HepG2 (cell line): Measurements from ENCODE around the gene CAMSAP1. TPM values are rescaled to one million over a fixed set of nuclear protein-coding genes. Genes with fewer than 3 reads are reported as not detected.

ENCODE experiments used
- ATAC-seq: fragments of 200-7000 bp; cut with Tn5 transposase; 3 replicates; pipeline ENCODE4 v1.9.1; 2020; ENCODE audit warnings: mild to moderate bottlenecking, moderate library complexity
- BruUV-seq: library from RNA; stranded (reverse); fragments of 400-500 nt; replicated peaks from 2 replicates; lab custom pipeline; 2021; lab: Mats Ljungman, UMichigan
- CTCF ChIA-PET: fragments of 300-600 bp; formaldehyde crosslinking; extraction: SDS; loops from one replicate; lab custom pipeline; 2021; ENCODE audit warnings: low total read pairs, inconsistent platforms, low intra/inter-chr PET ratio; lab: Yijun Ruan, JAX
- POLR2A ChIA-PET: fragments of 350-600 bp; sonication (Branson Sonifier 250); formaldehyde crosslinking; loops from one replicate; lab custom pipeline; 2020; ENCODE audit warnings: antibody characterized with exemption, inconsistent platforms; lab: Yijun Ruan, JAX
- DNase-seq: peaks from one replicate; pipeline ENCODE4 v3.0.0-alpha.2; 2015; ENCODE audit warnings: low spot score
- FAIRE-seq: peaks from 3 replicates; lab custom pipeline; 2011; peaks lifted over from hg19 to GRCh38; lab: Jason Lieb, UNC
- H2AFZ ChIP-seq: one replicate; pipeline ENCODE4 v1.6.1; 2011; ENCODE audit warnings: low read length, inconsistent platforms
- H3K27ac ChIP-seq: fragments of 300-600 bp; 3 replicates; pipeline ENCODE4 v1.8.0; 2011; ENCODE audit warnings: mixed run types, mild to moderate bottlenecking, mixed read lengths, low read length, inconsistent platforms; ENCODE audit not compliant: insufficient read depth; ENCODE audit errors: extremely low read length
- H3K27me3 ChIP-seq, 2 experiments: fragments of 200-600 bp in 1 of 2; 2 replicates in 1 of 2; 3 replicates in 1 of 2; pipeline versions ENCODE4 v1.6.0 to v1.8.0; 2011; ENCODE audit warnings: low read length in 2 of 2, mild to moderate bottlenecking in 2 of 2, moderate library complexity in 2 of 2, inconsistent platforms in 1 of 2; ENCODE audit not compliant: insufficient read depth in 2 of 2, control insufficient read depth in 1 of 2
- H3K36me3 ChIP-seq, 2 experiments: fragments of 200-600 bp in 1 of 2; replicated peaks in 1 of 2; 2 replicates in 1 of 2; 3 replicates in 1 of 2; pipeline versions ENCODE4 v1.5.1 to v1.8.0; 2011; ENCODE audit warnings: low read length in 2 of 2, inconsistent platforms in 1 of 2; ENCODE audit not compliant: insufficient read depth in 2 of 2, control insufficient read depth in 1 of 2
- H3K4me1 ChIP-seq: 2 replicates; pipeline ENCODE4 v1.5.1; 2012; ENCODE audit warnings: low read length, inconsistent platforms; ENCODE audit not compliant: insufficient read depth
- H3K4me2 ChIP-seq: 2 replicates; pipeline ENCODE4 v1.6.0; 2011; ENCODE audit warnings: low read depth, low read length, inconsistent platforms
- H3K4me3 ChIP-seq, 3 experiments: fragments of 200-600 bp in 1 of 3; sonication (generic), shearing (Covaris generic) in 1 of 3; replicated peaks in 1 of 3; 2 replicates each; pipeline ENCODE4 v1.5.1; 2011 to 2016; ENCODE audit warnings: low read length in 3 of 3, inconsistent platforms in 2 of 3, low read depth in 2 of 3, mild to moderate bottlenecking in 2 of 3, control low read depth in 1 of 3, mixed read lengths in 1 of 3; ENCODE audit not compliant: insufficient read depth in 1 of 3
- H3K79me2 ChIP-seq: one replicate; pipeline ENCODE4 v1.6.1; 2011; ENCODE audit warnings: low read length, inconsistent platforms; ENCODE audit not compliant: insufficient read depth
- H3K9ac ChIP-seq: 2 replicates; pipeline ENCODE4 v1.6.0; 2011; ENCODE audit warnings: mild to moderate bottlenecking, low read depth, low read length, inconsistent platforms; ENCODE audit not compliant: insufficient read depth
- H3K9me3 ChIP-seq: 2 replicates; pipeline ENCODE4 v1.5.1; 2012; ENCODE audit warnings: mild to moderate bottlenecking, low read length
- H4K20me1 ChIP-seq: 2 replicates; pipeline ENCODE4 v1.6.0; 2011; ENCODE audit warnings: inconsistent platforms, mild to moderate bottlenecking, low read length, moderate library complexity; ENCODE audit not compliant: insufficient read depth
- ATF7-NPFF ChIP-seq: sonication (generic); formaldehyde crosslinking; IDR thresholded peaks from 2 replicates; pipeline ENCODE4 v1.8.1; 2023; ENCODE audit warnings: mild to moderate bottlenecking, low read depth, missing genetic modification reagents, moderate library complexity
- CCDC6 ChIP-seq: sonication (generic); formaldehyde crosslinking; IDR thresholded peaks from 2 replicates; pipeline ENCODE4 v1.8.1; 2022; ENCODE audit warnings: mild to moderate bottlenecking, missing genetic modification reagents, moderate library complexity
- PHF20 ChIP-seq: sonication (generic); formaldehyde crosslinking; IDR thresholded peaks from 2 replicates; pipeline ENCODE4 v1.5.0; 2020; ENCODE audit warnings: mild to moderate bottlenecking, missing genetic modification reagents
- PITX1 ChIP-seq: sonication (generic); formaldehyde crosslinking; IDR thresholded peaks from 2 replicates; pipeline ENCODE4 v1.5.1; 2020; ENCODE audit warnings: mild to moderate bottlenecking, missing genetic modification reagents
- SNRNP70 ChIP-seq: fragments of 200-400 bp; formaldehyde crosslinking; IDR thresholded peaks from 2 replicates; pipeline ENCODE4 v1.6.1; 2017; ENCODE audit warnings: mild to moderate bottlenecking, low read depth, low read length, moderate library complexity
- ZFY ChIP-seq: sonication (generic); formaldehyde crosslinking; IDR thresholded peaks from 2 replicates; pipeline ENCODE4 v1.4.0; 2020; ENCODE audit warnings: missing genetic modification reagents
- ZNF142 ChIP-seq: sonication (generic); formaldehyde crosslinking; IDR thresholded peaks from 2 replicates; pipeline ENCODE4 v1.4.0; 2020; ENCODE audit warnings: missing genetic modification reagents
- ZNF326 ChIP-seq: sonication (generic); formaldehyde crosslinking; IDR thresholded peaks from 2 replicates; pipeline ENCODE4 v1.4.0; 2020; ENCODE audit warnings: missing genetic modification reagents, borderline replicate concordance
- ZNF615 ChIP-seq: sonication (generic); formaldehyde crosslinking; IDR thresholded peaks from 2 replicates; pipeline ENCODE4 v1.5.0; 2020; ENCODE audit warnings: mild to moderate bottlenecking, missing genetic modification reagents, borderline replicate concordance
- WGBS: methylation state at CpG from one replicate; pipeline ENCODE4 v1.1.6; 2017; ENCODE audit warnings: low lambda C conversion rate; 5-methylcytosine and 5-hydroxymethylcytosine counted together
- in situ Hi-C: cut with HindIII; loops from 2 replicates; pipeline ENCODE4 v1.10.0; 2017; ENCODE audit warnings: low pct_unique_long_range_greater_than_20kb; ENCODE audit not compliant: extremely low pct_ligation_motif_present
- intact Hi-C: fragments of 100-400 bp; cut with micrococcal nuclease; formaldehyde crosslinking; loops from one replicate; pipeline ENCODE4 v1.10.0; 2022; ENCODE audit not compliant: unreplicated experiment
- polyA plus RNA-seq, 8 experiments: library from polyadenylated mRNA; depleted of rRNA in 3 of 8; stranded (reverse) in 7 of 8; unstranded in 1 of 8; fragments of >200 nt; fragmentation: Illumina TruSeq in 4 of 8; extraction: Trizol in 4 of 8; gene quantifications; 2 replicates each; pipeline versions ENCODE4 v1.2.1 to v1.2.3, GENCODE V29; 2011 to 2016; ENCODE audit warnings: low read depth in 4 of 8, missing spikeins in 1 of 8, mixed read lengths in 1 of 8; ENCODE audit not compliant: insufficient read depth in 1 of 8
- total RNA-seq, 5 experiments: library from RNA; depleted of rRNA; stranded (reverse); fragments of >200 nt; fragmentation: Illumina TruSeq; extraction: Trizol; gene quantifications; 2 replicates each; pipeline ENCODE4 v1.2.3, GENCODE V29; 2016; ENCODE audit warnings: low read depth in 1 of 5

Gene CAMSAP1
- total and polyA plus RNA-seq, 2 of the 13 experiments (the other 11 are each of a cell fraction or from before 2014, with no cell fraction given) = 3.8 to 12.4 TPM

GRCh38 chr9:135952664-135953206 is 45.4 kb upstream of the CAMSAP1 start:
- Histone ChIP-seq H3K4me1 (no peaks in the 10 kb centered on the region), H4K20me1 (no peaks in the 10 kb centered on the region), H3K27ac (no peak overlapping the region), H3K9ac (no peak overlapping the region), H3K36me3 (peaks cover 11 to 41% of the 10 kb centered on the region in 2 experiments), H3K9me3 (no peaks in the 10 kb centered on the region), H2AFZ (no peak overlapping the region), H3K27me3 (no peaks in the 10 kb centered on the region), H3K4me3 (no peak overlapping the region), H3K4me2 (no peak overlapping the region), H3K79me2 (peaks cover 11% of the 10 kb centered on the region)
- DNase-seq = no peak
- TF ChIP-seq ATF7-NPFF (CRISPR knock-in tag) = no peak
- TF ChIP-seq ZNF142 (CRISPR knock-in tag) = no peak
- TF ChIP-seq ZFY (CRISPR knock-in tag) = no peak
- no peak for TF ChIP-seq PHF20
- no peak for TF ChIP-seq SNRNP70
- TF ChIP-seq ZNF326 (CRISPR knock-in tag) = no peak
- no peak for TF ChIP-seq CCDC6 (CRISPR knock-in tag)
- no peak for TF ChIP-seq ZNF615
- no peak for TF ChIP-seq PITX1 (CRISPR knock-in tag)
- POLR2A ChIA-PET = no interaction called here
- CTCF ChIA-PET = no interaction called here
- in situ Hi-C loops (no loop called here), intact Hi-C loops (no loop called here)
- 98% methylated on average over 22 of the region's 22 CpGs for WGBS
- ATAC-seq = no peak
- BruUV-seq = no TSS peak
- no peak for FAIRE-seq
